Measurements from ENCODE around the gene TEX14. TPM values are rescaled to one million over a fixed set of nuclear protein-coding genes. Genes with fewer than 3 reads are reported as not detected.
"Not testable (repeated sequence)": the region's sequence is repeated elsewhere in the genome, so short reads cannot be mapped to it uniquely, and the experiment has no call there.

Gene TEX14
- total RNA-seq, 4 donors from 2014 or later = 0.13 TPM; not detected in 3

- H3K27me3 ChIP-seq = no peaks in the 10 kb centered on the region
- H3K36me3 ChIP-seq = no peaks in the 10 kb centered on the region
- no peak for TF ChIP-seq CTCF (IDR thresholded peaks at IDR 0.05)
- TF ChIP-seq POLR2A (IDR thresholded peaks at IDR 0.05) = no peak
- H3K9me3 ChIP-seq = peaks cover 0 to 8% (median 0%) of the 10 kb centered on the region in 4 donors
- no peak overlapping the region for H3K4me3 ChIP-seq
- H3K27ac ChIP-seq = no peak overlapping the region
- no peak for DNase-seq
- H3K4me1 ChIP-seq = peaks cover 0 to 8% (median 0%) of the 10 kb centered on the region in 4 donors
Observed at GRCh38 chr17:58694826-58695225, 3.0 kb upstream of the TEX14 start.

DNA sequence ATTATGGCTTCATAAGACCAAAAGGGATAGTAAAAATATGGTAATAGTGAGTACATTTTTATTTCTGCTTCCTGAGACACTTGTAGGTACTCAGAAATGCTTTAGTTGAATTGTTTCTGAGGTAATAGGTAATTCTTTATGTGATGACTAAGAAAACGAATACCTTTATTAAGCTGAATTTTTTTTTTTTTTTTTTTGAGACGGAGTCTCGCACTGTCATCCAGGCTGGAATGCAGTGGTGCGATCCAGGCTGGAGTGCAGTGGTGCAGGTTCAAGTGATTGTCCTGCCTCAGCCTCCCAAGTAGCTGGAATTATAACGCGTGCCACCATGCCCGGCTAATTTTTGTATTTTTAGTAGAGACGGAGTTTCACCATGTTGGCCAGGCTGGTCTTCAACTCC lies 2.5 kb upstream of the TEX14 start:
- Histone ChIP-seq H3K9me3 (peaks cover 0 to 8% (median 0%) of the 10 kb centered on the region in 4 donors), H3K27ac (no peak overlapping the region), H3K36me3 (no peaks in the 10 kb centered on the region), H3K4me3 (no peak overlapping the region), H3K4me1 (peaks cover 0 to 8% (median 0%) of the 10 kb centered on the region in 4 donors), H3K27me3 (no peaks in the 10 kb centered on the region)
- no peak for TF ChIP-seq POLR2A (IDR thresholded peaks at IDR 0.05)
- no peak for TF ChIP-seq CTCF (IDR thresholded peaks at IDR 0.05)
- no peak for DNase-seq

DNA sequence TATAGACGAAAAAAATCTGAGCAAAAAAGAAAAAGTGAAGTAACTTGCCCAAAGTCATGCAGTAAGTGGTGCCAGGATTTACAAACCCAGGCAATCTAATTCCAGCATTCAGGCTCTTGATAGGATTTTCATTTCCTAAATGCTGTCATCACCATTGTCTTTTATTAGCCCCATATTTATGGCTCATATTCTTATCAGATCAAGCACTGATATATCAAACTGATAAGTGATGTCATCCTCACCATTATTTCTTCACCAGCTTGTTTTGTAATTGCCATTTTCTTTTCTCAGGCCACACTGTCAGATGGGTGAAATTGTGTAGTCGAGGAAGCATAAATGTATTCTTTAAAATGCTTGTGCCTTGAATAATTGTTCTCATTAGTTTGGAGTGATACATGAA lies 1.9 kb upstream of the TEX14 start:
- H3K27me3 ChIP-seq = no peaks in the 10 kb centered on the region
- DNase-seq = no peak
- no peaks in the 10 kb centered on the region for H3K36me3 ChIP-seq
- peaks cover 0 to 8% (median 0%) of the 10 kb centered on the region in 4 donors for H3K4me1 ChIP-seq
- peaks cover 0 to 8% (median 0%) of the 10 kb centered on the region in 4 donors for H3K9me3 ChIP-seq
- no peak for TF ChIP-seq POLR2A (IDR thresholded peaks at IDR 0.05)
- TF ChIP-seq CTCF (IDR thresholded peaks at IDR 0.05) = no peak
- no peak overlapping the region for H3K27ac ChIP-seq
- H3K4me3 ChIP-seq = no peak overlapping the region

- H3K4me3 ChIP-seq = peak overlapping the region; percentile 52 to 75 (median 60)
- DNase-seq = no peak
- H3K36me3 ChIP-seq = no peaks in the 10 kb centered on the region
- peak overlapping the region; percentile 72 to 83 (median 78) for H3K27ac ChIP-seq
- peaks cover 0 to 8% (median 0%) of the 10 kb centered on the region in 4 donors for H3K4me1 ChIP-seq
- peaks cover 0 to 8% (median 0%) of the 10 kb centered on the region in 4 donors for H3K9me3 ChIP-seq
- H3K27me3 ChIP-seq = no peaks in the 10 kb centered on the region
- no peak for TF ChIP-seq CTCF (IDR thresholded peaks at IDR 0.05)
- no peak for TF ChIP-seq POLR2A (IDR thresholded peaks at IDR 0.05)
Observed at GRCh38 chr17:58693208-58693607, 1.4 kb upstream of the TEX14 start.

DNA sequence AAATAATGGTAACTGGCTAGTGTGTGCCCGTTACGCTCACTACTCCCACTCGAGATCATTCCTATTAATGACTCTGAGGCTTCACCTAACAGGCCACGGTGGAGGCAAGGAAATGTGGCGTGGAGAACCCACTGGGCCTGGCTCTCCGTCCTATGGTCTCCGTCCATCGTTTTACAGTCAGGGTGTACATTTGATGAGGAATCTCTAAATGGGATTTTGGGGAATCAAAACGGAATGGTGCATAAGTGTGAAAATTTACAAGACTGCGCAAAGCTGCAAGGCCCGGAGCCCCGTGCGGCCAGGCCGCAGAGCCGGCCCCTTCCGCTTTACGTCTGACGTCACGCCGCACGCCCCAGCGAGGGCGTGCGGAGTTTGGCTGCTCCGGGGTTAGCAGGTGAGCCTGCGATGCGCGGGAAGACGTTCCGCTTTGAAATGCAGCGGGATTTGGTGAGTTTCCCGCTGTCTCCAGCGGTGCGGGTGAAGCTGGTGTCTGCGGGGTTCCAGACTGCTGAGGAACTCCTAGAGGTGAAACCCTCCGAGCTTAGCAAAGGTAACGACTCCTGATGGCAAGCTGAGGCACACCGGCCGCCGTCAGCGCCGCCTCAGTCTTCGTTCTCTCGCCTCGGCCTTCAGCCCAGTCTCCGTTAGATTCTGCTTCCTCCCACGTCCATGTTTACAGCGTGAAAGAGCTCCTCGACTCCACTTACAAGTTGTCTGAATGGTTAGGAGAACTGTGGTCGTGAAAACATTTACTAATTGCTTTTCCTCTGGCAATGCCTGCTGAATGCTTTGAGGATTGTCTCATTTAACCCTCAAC lies 602 bp upstream of the TEX14 start, which contains the start of gene RAD51C:
TSS of gene RAD51C (plus strand) at position 364 of the 817 bp plus-strand sequence. CDS start at position 406, 42 bp downstream.
- H3K9me3 ChIP-seq = peaks cover 0 to 8% (median 0%) of the 10 kb centered on the region in 4 donors
- DNase-seq = peak; percentile 78 to 93 (median 88)
- no peak for TF ChIP-seq CTCF (IDR thresholded peaks at IDR 0.05)
- TF ChIP-seq POLR2A (IDR thresholded peaks at IDR 0.05) = peak; percentile 38 to 47
- peaks cover 0 to 8% (median 0%) of the 10 kb centered on the region in 4 donors for H3K4me1 ChIP-seq
- H3K4me3 ChIP-seq = peak within 1 kb of the TSS; percentile 52 to 75 (median 60)
- no peaks in the 10 kb centered on the region for H3K27me3 ChIP-seq
- H3K36me3 ChIP-seq = no peaks in the 10 kb centered on the region
- peak within 1 kb of the TSS; percentile 72 to 83 (median 78) for H3K27ac ChIP-seq

- not testable (repeated sequence) for H3K27ac ChIP-seq, H3K4me1 ChIP-seq, H3K4me3 ChIP-seq, DNase-seq, H3K36me3 ChIP-seq, H3K9me3 ChIP-seq, H3K27me3 ChIP-seq
Observed at GRCh38 chr17:58690033-58690432, 1.8 kb downstream of the TEX14 start.
